RWPE2 (cell line): ENCODE data around the gene TJAP1.

ENCODE experiments used
- ATAC-seq: fragments of 200-7000 bp; cut with Tn5 transposase; 3 replicates; pipeline ENCODE4 v1.9.1; 2021; ENCODE audit warnings: low read depth
- DNase-seq: peaks from one replicate; pipeline ENCODE4 v3.0.0-alpha.2; 2020; ENCODE audit warnings: low spot score
- H3K27ac ChIP-seq: fragments of 450-650 bp; 2 replicates; pipeline ENCODE4 v1.5.1; 2017; ENCODE audit warnings: mild to moderate bottlenecking; ENCODE audit not compliant: poor library complexity, severe bottlenecking
- H3K27me3 ChIP-seq: fragments of 250-450 bp; sonication (Bioruptor Pico); 2 replicates; pipeline ENCODE4 v1.5.1; 2021; ENCODE audit warnings: mild to moderate bottlenecking, moderate library complexity; ENCODE audit not compliant: insufficient read depth, poor library complexity, severe bottlenecking
- H3K36me3 ChIP-seq: fragments of 250-450 bp; sonication (Bioruptor Pico); 2 replicates; pipeline ENCODE4 v1.5.1; 2020; ENCODE audit warnings: low read depth, mild to moderate bottlenecking, moderate library complexity
- H3K4me1 ChIP-seq: fragments of 250-450 bp; sonication (Bioruptor Pico); 2 replicates; pipeline ENCODE4 v1.5.1; 2021; ENCODE audit warnings: mild to moderate bottlenecking, moderate library complexity; ENCODE audit not compliant: insufficient read depth, poor library complexity, severe bottlenecking
- H3K4me3 ChIP-seq: fragments of 250-450 bp; sonication (Bioruptor Pico); 2 replicates; pipeline ENCODE4 v1.5.1; 2021; ENCODE audit warnings: mild to moderate bottlenecking, moderate library complexity; ENCODE audit not compliant: severe bottlenecking
- H3K9me3 ChIP-seq: fragments of 250-450 bp; sonication (Bioruptor Pico); 2 replicates; pipeline ENCODE4 v1.5.1; 2021; ENCODE audit warnings: mild to moderate bottlenecking, moderate library complexity; ENCODE audit not compliant: severe bottlenecking
- CTCF ChIP-seq: fragments of 450-650 bp; IDR thresholded peaks from one replicate; pipeline ENCODE4 v1.5.1; 2017; ENCODE audit warnings: mild to moderate bottlenecking, moderate library complexity; ENCODE audit not compliant: poor library complexity, severe bottlenecking

TJAP1 gene

GRCh38 chr6:43445576-43445975, 31.8 kb upstream of the TJAP1 start:
- Histone ChIP-seq H3K27me3 (no peaks in the 10 kb centered on the region), H3K27ac (no peak overlapping the region), H3K4me1 (no peaks in the 10 kb centered on the region), H3K4me3 (no peak overlapping the region), H3K36me3 (peaks cover 38% of the 10 kb centered on the region), H3K9me3 (no peaks in the 10 kb centered on the region)
- ATAC-seq (no peak; the same call in 2 of the 3 replicates), DNase-seq (no peak)
- no peak for TF ChIP-seq CTCF

- no peak for DNase-seq
- Histone ChIP-seq H3K36me3 (peaks cover 43% of the 10 kb centered on the region), H3K27me3 (no peaks in the 10 kb centered on the region), H3K4me1 (no peaks in the 10 kb centered on the region), H3K9me3 (no peaks in the 10 kb centered on the region), H3K4me3 (no peak overlapping the region), H3K27ac (no peak overlapping the region)
- ATAC-seq: no peak
- TF ChIP-seq CTCF: no peak
Measured at GRCh38 chr6:43447604-43448003, 29.8 kb upstream of the TJAP1 start.

GRCh38 chr6:43448916-43449315, 28.5 kb upstream of the TJAP1 start:
- H3K27me3 ChIP-seq: no peaks in the 10 kb centered on the region

GRCh38 chr6:43450699-43451131, 26.7 kb upstream of the TJAP1 start:
- no peak for DNase-seq
- no peak for ATAC-seq
- Histone ChIP-seq H3K27me3 (no peaks in the 10 kb centered on the region), H3K36me3 (peaks cover 47% of the 10 kb centered on the region), H3K4me1 (no peaks in the 10 kb centered on the region), H3K9me3 (no peaks in the 10 kb centered on the region), H3K27ac (no peak overlapping the region), H3K4me3 (no peak overlapping the region)
- TF ChIP-seq CTCF: no peak

More at GRCh38 chr6:43448916-43449315, 28.5 kb upstream of the TJAP1 start:
- ATAC-seq (no peak), DNase-seq (no peak)
- H3K4me1 ChIP-seq: no peaks in the 10 kb centered on the region
- no peak for TF ChIP-seq CTCF
- no peak overlapping the region for H3K4me3 ChIP-seq
- H3K27ac ChIP-seq: no peak overlapping the region
- H3K9me3 ChIP-seq: no peaks in the 10 kb centered on the region
- H3K36me3 ChIP-seq: peaks cover 49% of the 10 kb centered on the region

- no peaks in the 10 kb centered on the region for H3K4me1 ChIP-seq
- H3K9me3 ChIP-seq: no peaks in the 10 kb centered on the region
- no peaks in the 10 kb centered on the region for H3K27me3 ChIP-seq
- no peak overlapping the region for H3K4me3 ChIP-seq
- ATAC-seq (no peak), DNase-seq (no peak)
- TF ChIP-seq CTCF: no peak
- H3K36me3 ChIP-seq: peaks cover 47% of the 10 kb centered on the region
- no peak overlapping the region for H3K27ac ChIP-seq
Measured at GRCh38 chr6:43451348-43451747, 26.0 kb upstream of the TJAP1 start.
